K562 (cell line): Measurements from ENCODE around the gene NRM. TPM values are rescaled to one million over a fixed set of nuclear protein-coding genes. Genes with fewer than 3 reads are reported as not detected.

ENCODE experiments used
- DPF2 ChIP-seq: fragments of 450-650 bp; IDR thresholded peaks from 2 replicates; pipeline ENCODE4 v1.6.1; 2016
- NRF1 ChIP-seq, 2 experiments: fragments of 450-650 bp; IDR thresholded peaks in 1 of 2; conservative IDR thresholded peaks in 1 of 2; 2 replicates each; pipeline ENCODE4 v1.6.1; 2014; ENCODE audit warnings: mild to moderate bottlenecking in 2 of 2
- POLR2B ChIP-seq: fragments of 450-650 bp; IDR thresholded peaks from 2 replicates; pipeline ENCODE4 v1.6.1; 2018; ENCODE audit warnings: low read depth; ENCODE audit not compliant: partially characterized antibody
- PURB ChIP-seq: sonication (generic); formaldehyde crosslinking; IDR thresholded peaks from 2 replicates; pipeline ENCODE4 v1.9.0; 2021; ENCODE audit warnings: low read depth, mild to moderate bottlenecking, missing genetic modification reagents
- SMAD2 ChIP-seq: fragments of 150-350 bp; IDR thresholded peaks from 2 replicates; pipeline ENCODE4 v1.6.1; 2014; ENCODE audit warnings: low read depth, mild to moderate bottlenecking, low read length
- SMARCA4 ChIP-seq: fragments of 450-650 bp; IDR thresholded peaks from 2 replicates; pipeline ENCODE4 v1.6.1; 2016
- SNIP1 ChIP-seq: fragments of 450-650 bp; IDR thresholded peaks from 2 replicates; pipeline ENCODE4 v1.7.1; 2017; ENCODE audit warnings: low read depth, mild to moderate bottlenecking
- THRAP3 ChIP-seq: fragments of 450-650 bp; IDR thresholded peaks from 2 replicates; pipeline ENCODE4 v1.6.1; 2016; ENCODE audit warnings: mild to moderate bottlenecking, inconsistent platforms, borderline replicate concordance
- ZFX ChIP-seq: sonication (generic); formaldehyde crosslinking; IDR thresholded peaks from 2 replicates; pipeline ENCODE4 v1.8.0; 2022; ENCODE audit warnings: mild to moderate bottlenecking, missing genetic modification reagents, moderate library complexity
- ZKSCAN1 ChIP-seq: fragments of 150-350 bp; IDR thresholded peaks from 2 replicates; pipeline ENCODE4 v1.6.1; 2016; ENCODE audit warnings: low read depth, low read length
- ZNF644 ChIP-seq: fragments of 200-800 bp; sonication (Bioruptor generic); IDR thresholded peaks from 2 replicates; pipeline ENCODE4 v1.6.1; 2016; ENCODE audit warnings: low read depth, missing genetic modification characterization, missing compliant biosample characterization
- polyA plus RNA-seq, 8 experiments: library from polyadenylated mRNA; depleted of rRNA in 4 of 8; stranded (reverse) in 5 of 8; unstranded in 3 of 8; fragments of >200 nt; fragmentation: Nextera tagmentation in 2 of 8; fragmentation: Illumina TruSeq in 1 of 8; extraction: Ambion mirVana in 2 of 8; extraction: Trizol in 1 of 8; gene quantifications; 2 replicates each; pipeline versions ENCODE4 v1.2.1 to v1.2.3, GENCODE V29; 2011 to 2014; ENCODE audit warnings: inconsistent platforms in 1 of 8, missing spikeins in 1 of 8
- total RNA-seq, 7 experiments: library from RNA; depleted of rRNA in 6 of 7; stranded (reverse); fragments of >200 nt in 6 of 7; fragmentation: Illumina TruSeq in 2 of 7; extraction: Trizol in 2 of 7; gene quantifications; 2 replicates each; pipeline versions ENCODE4 v1.2.1 to v1.2.3, GENCODE V29; 2011 to 2021; ENCODE audit warnings: low replicate concordance in 1 of 7
- TF ChIP-seq, protein P1 (sequence below), 2 experiments: fragments of 150-350 bp in 1 of 2; IDR thresholded peaks; 2 replicates each; pipeline ENCODE4 v1.6.1; 2012 to 2016; ENCODE audit warnings: low read depth in 2 of 2, low read length in 2 of 2, mild to moderate bottlenecking in 1 of 2, moderate library complexity in 1 of 2
- TF ChIP-seq, protein P2 (sequence below): sonication (generic); formaldehyde crosslinking; IDR thresholded peaks from 2 replicates; pipeline ENCODE4 v1.8.0; 2023; ENCODE audit warnings: mild to moderate bottlenecking, missing genetic modification reagents
- TF ChIP-seq, protein P3 (sequence below): fragments of 250-450 bp; sonication (Bioruptor Pico); IDR thresholded peaks from 2 replicates; pipeline ENCODE4 v1.5.0; 2020; ENCODE audit warnings: mild to moderate bottlenecking, borderline replicate concordance
- TF ChIP-seq, protein P4 (sequence below): fragments of 450-650 bp; IDR thresholded peaks from 2 replicates; pipeline ENCODE4 v1.7.1; 2018; ENCODE audit warnings: mild to moderate bottlenecking, low read depth; ENCODE audit not compliant: partially characterized antibody

The NRM gene
- total and polyA plus RNA-seq, 9 of the 15 experiments (the other 6 are each of a cell fraction or from before 2014, with no cell fraction given), result 9.7 to 58.2 (median 18.1) TPM

DNA sequence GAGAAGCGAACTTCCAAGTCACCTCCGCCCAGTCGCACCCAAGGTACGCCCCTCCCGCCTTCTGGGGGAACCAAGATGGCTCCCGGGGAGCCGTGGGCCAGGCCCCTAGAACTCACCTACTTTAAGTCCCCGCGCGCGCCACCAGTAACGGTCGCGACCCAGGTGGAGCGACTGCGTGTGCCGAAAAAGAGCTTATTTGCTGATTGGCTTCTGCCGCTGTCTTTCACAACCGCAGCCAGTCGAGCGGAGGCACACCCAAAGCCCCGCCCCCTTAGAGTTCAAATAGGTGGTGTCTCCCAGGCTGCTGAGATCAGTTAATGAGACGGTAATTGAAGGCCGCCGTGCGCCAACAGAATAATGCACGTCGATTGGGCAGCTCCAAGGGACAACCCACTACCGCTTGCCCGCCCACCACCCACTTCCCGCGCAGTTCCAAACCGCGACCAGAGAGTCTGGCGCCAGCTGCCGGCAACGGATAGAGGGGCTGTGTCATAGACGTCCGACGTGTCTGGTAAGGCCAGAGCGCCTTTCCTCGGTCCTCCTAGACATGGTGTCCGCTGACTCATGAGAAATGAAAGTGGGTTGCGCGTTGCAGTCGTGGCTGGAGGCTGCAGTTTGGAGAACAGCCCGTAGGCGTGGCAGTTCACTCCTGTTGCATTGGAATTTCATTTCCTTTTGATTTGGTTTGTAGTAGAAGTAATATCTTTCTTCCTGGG is 26.5 kb upstream of the NRM start, which contains the start of gene MDC1 (continued):
- TF ChIP-seq, protein P1, sequence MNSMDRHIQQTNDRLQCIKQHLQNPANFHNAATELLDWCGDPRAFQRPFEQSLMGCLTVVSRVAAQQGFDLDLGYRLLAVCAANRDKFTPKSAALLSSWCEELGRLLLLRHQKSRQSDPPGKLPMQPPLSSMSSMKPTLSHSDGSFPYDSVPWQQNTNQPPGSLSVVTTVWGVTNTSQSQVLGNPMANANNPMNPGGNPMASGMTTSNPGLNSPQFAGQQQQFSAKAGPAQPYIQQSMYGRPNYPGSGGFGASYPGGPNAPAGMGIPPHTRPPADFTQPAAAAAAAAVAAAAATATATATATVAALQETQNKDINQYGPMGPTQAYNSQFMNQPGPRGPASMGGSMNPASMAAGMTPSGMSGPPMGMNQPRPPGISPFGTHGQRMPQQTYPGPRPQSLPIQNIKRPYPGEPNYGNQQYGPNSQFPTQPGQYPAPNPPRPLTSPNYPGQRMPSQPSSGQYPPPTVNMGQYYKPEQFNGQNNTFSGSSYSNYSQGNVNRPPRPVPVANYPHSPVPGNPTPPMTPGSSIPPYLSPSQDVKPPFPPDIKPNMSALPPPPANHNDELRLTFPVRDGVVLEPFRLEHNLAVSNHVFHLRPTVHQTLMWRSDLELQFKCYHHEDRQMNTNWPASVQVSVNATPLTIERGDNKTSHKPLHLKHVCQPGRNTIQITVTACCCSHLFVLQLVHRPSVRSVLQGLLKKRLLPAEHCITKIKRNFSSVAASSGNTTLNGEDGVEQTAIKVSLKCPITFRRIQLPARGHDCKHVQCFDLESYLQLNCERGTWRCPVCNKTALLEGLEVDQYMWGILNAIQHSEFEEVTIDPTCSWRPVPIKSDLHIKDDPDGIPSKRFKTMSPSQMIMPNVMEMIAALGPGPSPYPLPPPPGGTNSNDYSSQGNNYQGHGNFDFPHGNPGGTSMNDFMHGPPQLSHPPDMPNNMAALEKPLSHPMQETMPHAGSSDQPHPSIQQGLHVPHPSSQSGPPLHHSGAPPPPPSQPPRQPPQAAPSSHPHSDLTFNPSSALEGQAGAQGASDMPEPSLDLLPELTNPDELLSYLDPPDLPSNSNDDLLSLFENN (IDR thresholded peaks at IDR 0.05; ENCODE audit: low read depth in 2 of 2, low read length in 2 of 2), result peak in 1 of 2 experiments; percentile 47; a peak in 2 of 4 replicates
- TF ChIP-seq SMARCA4 (0 out of 2 replicates have a peak, but pooled peaks have one; percentile 77), ZKSCAN1 (peak; percentile 88), THRAP3 (no peak), PURB (no peak), DPF2 (peak; percentile 64; the same call in 1 of the 2 replicates), SMAD2 (no peak), ZFX (peak; percentile 90), POLR2B (peak; percentile 93), ZNF644 (tag) (no peak), SNIP1 (peak; percentile 99), NRF1 (conservative IDR thresholded peaks at IDR 0.05 in 1 of 2, IDR thresholded peaks at IDR 0.05 in 1 of 2) (peak; percentile 93 to 94)
- TF ChIP-seq, protein P2, sequence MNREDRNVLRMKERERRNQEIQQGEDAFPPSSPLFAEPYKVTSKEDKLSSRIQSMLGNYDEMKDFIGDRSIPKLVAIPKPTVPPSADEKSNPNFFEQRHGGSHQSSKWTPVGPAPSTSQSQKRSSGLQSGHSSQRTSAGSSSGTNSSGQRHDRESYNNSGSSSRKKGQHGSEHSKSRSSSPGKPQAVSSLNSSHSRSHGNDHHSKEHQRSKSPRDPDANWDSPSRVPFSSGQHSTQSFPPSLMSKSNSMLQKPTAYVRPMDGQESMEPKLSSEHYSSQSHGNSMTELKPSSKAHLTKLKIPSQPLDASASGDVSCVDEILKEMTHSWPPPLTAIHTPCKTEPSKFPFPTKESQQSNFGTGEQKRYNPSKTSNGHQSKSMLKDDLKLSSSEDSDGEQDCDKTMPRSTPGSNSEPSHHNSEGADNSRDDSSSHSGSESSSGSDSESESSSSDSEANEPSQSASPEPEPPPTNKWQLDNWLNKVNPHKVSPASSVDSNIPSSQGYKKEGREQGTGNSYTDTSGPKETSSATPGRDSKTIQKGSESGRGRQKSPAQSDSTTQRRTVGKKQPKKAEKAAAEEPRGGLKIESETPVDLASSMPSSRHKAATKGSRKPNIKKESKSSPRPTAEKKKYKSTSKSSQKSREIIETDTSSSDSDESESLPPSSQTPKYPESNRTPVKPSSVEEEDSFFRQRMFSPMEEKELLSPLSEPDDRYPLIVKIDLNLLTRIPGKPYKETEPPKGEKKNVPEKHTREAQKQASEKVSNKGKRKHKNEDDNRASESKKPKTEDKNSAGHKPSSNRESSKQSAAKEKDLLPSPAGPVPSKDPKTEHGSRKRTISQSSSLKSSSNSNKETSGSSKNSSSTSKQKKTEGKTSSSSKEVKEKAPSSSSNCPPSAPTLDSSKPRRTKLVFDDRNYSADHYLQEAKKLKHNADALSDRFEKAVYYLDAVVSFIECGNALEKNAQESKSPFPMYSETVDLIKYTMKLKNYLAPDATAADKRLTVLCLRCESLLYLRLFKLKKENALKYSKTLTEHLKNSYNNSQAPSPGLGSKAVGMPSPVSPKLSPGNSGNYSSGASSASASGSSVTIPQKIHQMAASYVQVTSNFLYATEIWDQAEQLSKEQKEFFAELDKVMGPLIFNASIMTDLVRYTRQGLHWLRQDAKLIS, result peak; percentile 97; the same call in 1 of the 2 replicates
- TF ChIP-seq, protein P3, sequence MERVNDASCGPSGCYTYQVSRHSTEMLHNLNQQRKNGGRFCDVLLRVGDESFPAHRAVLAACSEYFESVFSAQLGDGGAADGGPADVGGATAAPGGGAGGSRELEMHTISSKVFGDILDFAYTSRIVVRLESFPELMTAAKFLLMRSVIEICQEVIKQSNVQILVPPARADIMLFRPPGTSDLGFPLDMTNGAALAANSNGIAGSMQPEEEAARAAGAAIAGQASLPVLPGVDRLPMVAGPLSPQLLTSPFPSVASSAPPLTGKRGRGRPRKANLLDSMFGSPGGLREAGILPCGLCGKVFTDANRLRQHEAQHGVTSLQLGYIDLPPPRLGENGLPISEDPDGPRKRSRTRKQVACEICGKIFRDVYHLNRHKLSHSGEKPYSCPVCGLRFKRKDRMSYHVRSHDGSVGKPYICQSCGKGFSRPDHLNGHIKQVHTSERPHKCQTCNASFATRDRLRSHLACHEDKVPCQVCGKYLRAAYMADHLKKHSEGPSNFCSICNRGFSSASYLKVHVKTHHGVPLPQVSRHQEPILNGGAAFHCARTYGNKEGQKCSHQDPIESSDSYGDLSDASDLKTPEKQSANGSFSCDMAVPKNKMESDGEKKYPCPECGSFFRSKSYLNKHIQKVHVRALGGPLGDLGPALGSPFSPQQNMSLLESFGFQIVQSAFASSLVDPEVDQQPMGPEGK (CRISPR knock-in tag), result no peak
- TF ChIP-seq, protein P4, sequence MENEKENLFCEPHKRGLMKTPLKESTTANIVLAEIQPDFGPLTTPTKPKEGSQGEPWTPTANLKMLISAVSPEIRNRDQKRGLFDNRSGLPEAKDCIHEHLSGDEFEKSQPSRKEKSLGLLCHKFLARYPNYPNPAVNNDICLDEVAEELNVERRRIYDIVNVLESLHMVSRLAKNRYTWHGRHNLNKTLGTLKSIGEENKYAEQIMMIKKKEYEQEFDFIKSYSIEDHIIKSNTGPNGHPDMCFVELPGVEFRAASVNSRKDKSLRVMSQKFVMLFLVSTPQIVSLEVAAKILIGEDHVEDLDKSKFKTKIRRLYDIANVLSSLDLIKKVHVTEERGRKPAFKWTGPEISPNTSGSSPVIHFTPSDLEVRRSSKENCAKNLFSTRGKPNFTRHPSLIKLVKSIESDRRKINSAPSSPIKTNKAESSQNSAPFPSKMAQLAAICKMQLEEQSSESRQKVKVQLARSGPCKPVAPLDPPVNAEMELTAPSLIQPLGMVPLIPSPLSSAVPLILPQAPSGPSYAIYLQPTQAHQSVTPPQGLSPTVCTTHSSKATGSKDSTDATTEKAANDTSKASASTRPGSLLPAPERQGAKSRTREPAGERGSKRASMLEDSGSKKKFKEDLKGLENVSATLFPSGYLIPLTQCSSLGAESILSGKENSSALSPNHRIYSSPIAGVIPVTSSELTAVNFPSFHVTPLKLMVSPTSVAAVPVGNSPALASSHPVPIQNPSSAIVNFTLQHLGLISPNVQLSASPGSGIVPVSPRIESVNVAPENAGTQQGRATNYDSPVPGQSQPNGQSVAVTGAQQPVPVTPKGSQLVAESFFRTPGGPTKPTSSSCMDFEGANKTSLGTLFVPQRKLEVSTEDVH, result peak; percentile 99
